Mucosa of descending colon (tissue), 3 donors: ENCODE data around the gene LEMD2. TPM values are rescaled to one million over a fixed set of nuclear protein-coding genes. Genes with fewer than 3 reads are reported as not detected.
"Not testable (repeated sequence)": the region's sequence is repeated elsewhere in the genome, so short reads cannot be mapped to it uniquely, and the experiment has no call there.

ENCODE experiments used
- ATAC-seq: fragments of 200-7000 bp; cut with Tn5 transposase; one replicate; pipeline ENCODE4 v1.9.1; 2020; ENCODE audit warnings: mild to moderate bottlenecking, moderate library complexity
- DNase-seq, 3 donors: peaks; one replicate each; pipeline ENCODE4 v3.0.0-alpha.2; 2020
- H3K36me3 ChIP-seq: fragments of 200-600 bp; one replicate; pipeline ENCODE4 v1.8.0; 2021; ENCODE audit warnings: low read depth, mild to moderate bottlenecking
- H3K4me1 ChIP-seq: fragments of 200-600 bp; one replicate; pipeline ENCODE4 v1.8.0; 2021; ENCODE audit warnings: low read depth, mild to moderate bottlenecking
- H3K4me3 ChIP-seq: fragments of 200-600 bp; one replicate; pipeline ENCODE4 v1.8.0; 2021; ENCODE audit warnings: mild to moderate bottlenecking
- H3K9me3 ChIP-seq: fragments of 200-600 bp; one replicate; pipeline ENCODE4 v1.8.0; 2021; ENCODE audit warnings: mild to moderate bottlenecking
- CTCF ChIP-seq: fragments of 200-600 bp; IDR thresholded peaks from one replicate; pipeline ENCODE4 v1.8.0; 2022; ENCODE audit warnings: antibody characterized with exemption, mild to moderate bottlenecking
- intact Hi-C, 2 donors: fragments of 100-400 bp; cut with DNase I in 1 of 2; cut with micrococcal nuclease in 1 of 2; formaldehyde crosslinking; loops; one replicate each; pipeline versions ENCODE4 v1.11.0 to v1.11.1; 2022; cut with DNase I, micrococcal nuclease
- total RNA-seq, 3 donors: library from RNA; stranded (reverse); fragmentation: NEBNext Ultra II Directional in 2 of 3; extraction: Animal tissue kit (Norgen Biotek cat#: 25700) in 2 of 3; gene quantifications; one replicate each; pipeline versions ENCODE4 v1.2.1 to v1.2.4, GENCODE V29; 2021 to 2023
- donor health status: DM: no; HTN: no; CAD: no; lungs with moderate emphysema.
- donor health status: DM: no; HTN: no; CAD: no.
- donor health status: DM: no; HTN: yes; CAD: no.

LEMD2 gene
- total RNA-seq, 3 donors from 2014 or later, result 57.2 to 73.6 (median 59.6) TPM

- DNase-seq (no peak), ATAC-seq (no peak)
- no peak for TF ChIP-seq CTCF
- Histone ChIP-seq H3K4me1 (peaks cover under 1% of the 10 kb centered on the region), H3K9me3 (no peaks in the 10 kb centered on the region), H3K36me3 (no peaks in the 10 kb centered on the region), H3K4me3 (no peak overlapping the region)
- intact Hi-C loops, result no loop called here
These were observed 44.7 kb upstream of the LEMD2 start for GRCh38 chr6:33833599-33833998.

DNA sequence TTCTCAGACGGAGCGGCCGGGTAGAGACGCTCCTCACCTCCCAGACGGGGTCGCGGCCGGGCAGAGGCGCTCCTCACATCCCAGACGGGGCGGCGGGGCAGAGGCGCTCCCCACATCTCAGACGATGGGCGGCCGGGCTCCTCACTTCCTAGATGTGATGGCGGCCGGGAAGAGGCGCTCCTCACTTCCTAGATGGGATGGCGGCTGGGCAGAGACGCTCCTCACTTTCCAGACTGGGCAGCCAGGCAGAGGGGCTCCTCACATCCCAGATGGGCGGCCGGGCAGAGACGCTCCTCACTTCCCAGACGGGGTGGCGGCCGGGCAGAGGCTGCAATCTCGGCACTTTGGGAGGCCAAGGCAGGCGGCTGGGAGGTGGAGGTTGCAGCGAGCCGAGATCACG, 43.9 kb upstream of the LEMD2 start:
- H3K36me3 ChIP-seq, ATAC-seq, DNase-seq, intact Hi-C loops, H3K9me3 ChIP-seq, H3K4me1 ChIP-seq, H3K4me3 ChIP-seq: not testable (repeated sequence)

DNA sequence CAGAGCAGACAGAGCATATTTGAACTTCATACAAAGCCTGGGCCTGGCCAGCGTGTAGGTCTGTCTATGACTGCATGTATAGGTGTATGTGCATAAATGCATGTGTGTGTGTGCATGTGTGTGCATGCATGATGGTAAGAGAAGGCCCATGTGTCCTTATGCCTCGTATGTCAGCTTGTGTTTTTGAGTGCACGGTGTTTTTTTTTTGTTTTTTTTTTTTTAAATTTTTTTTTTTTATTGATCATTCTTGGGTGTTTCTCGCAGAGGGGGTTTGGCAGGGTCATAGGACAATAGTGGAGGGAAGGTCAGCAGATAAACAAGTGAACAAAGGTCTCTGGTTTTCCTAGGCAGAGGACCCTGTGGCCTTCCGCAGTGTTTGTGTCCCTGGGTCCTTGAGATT, 42.8 kb upstream of the LEMD2 start:
- intact Hi-C loops, ATAC-seq, H3K36me3 ChIP-seq, H3K4me3 ChIP-seq, H3K9me3 ChIP-seq, DNase-seq: not testable (repeated sequence)
- peaks cover 14% of the 10 kb centered on the region for H3K4me1 ChIP-seq

DNA sequence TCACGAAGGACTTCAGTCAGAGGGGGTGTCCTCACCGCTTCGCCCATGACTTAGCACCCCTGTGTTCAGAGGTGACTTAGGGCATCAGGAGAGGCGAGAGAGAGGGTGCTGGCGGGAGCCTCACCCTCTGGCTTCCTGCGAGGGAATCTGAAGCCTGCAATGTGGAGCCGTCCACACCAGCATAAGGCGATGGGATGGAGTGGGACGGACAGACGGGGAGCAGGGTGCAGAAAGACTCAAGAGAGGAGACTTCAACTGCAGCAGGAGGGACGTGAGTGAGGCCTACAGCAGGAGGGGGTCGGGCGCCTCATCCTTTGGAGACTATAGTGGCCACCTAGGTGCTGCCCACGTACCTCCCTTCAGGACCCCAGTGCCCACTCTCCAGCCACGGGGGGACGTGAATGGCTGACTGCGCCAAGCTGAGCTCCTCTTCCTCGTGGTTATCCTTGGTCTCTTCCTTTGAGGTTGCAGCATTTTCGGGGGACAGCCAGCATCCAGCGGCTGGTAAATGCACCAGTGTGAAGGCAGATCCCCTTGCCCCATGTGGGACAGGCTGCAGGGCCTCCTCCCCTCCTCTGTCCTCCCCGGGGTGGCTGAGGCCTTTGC, 41.8 kb upstream of the LEMD2 start:
- H3K9me3 ChIP-seq, result no peaks in the 10 kb centered on the region
- H3K4me3 ChIP-seq, result no peak overlapping the region
- H3K36me3 ChIP-seq, result no peaks in the 10 kb centered on the region
- no peak for DNase-seq
- no peak for TF ChIP-seq CTCF
- intact Hi-C loops, result no loop called here
- ATAC-seq, result no peak
- peaks cover 14% of the 10 kb centered on the region for H3K4me1 ChIP-seq

DNA sequence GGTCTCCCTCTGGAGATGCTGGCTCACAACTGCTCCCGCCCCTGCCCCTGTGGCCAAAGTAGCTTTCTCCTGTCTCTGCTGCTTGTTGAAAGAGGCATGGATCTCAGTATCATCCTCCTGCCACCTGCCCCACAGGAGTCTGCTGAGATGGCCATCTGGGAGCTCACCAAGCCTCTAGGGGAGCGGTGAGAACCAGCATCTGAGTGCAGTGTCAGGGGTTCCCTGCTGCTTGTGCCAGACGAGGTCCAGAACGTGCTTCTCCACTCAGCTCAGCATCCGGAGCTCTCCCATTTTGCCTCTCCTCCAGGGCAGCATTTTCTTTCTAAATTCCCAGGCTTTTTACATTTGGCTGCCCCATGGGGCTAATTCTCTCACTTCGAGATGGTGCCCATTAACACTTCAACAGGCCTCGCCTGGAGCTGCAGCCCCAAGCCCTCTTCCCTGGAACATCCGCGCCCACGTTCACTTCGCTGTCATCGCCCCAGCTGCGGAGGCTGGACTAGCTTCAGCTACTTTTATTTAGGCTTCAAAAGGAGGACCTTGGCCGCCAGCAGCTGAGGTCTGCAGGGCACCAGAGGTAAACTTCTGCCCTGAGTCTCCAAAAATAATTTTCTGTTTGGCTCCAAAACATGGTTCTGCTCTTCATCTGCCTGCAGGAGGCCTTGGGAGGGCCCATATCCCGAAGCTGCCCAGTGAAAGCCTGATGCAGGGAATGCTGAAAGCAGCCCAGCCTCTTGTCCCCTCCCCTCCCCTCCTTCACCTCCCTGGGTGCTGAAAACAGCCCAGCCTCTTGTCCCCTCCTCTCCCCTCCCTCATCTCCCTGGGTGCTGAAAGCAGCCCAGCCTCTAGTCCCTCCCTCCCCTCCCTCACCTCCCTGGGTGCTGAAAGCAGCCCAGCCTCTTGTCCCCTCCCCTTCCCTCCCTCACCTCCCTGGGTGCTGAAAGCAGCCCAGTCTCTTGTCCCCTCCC, 40.1 kb upstream of the LEMD2 start:
- Histone ChIP-seq H3K4me1 (peaks cover 14% of the 10 kb centered on the region), H3K9me3 (no peaks in the 10 kb centered on the region), H3K36me3 (no peaks in the 10 kb centered on the region), H3K4me3 (no peak overlapping the region)
- no peak for TF ChIP-seq CTCF
- ATAC-seq (no peak), DNase-seq (peak in 1 of 3 donors; percentile 19)
- intact Hi-C loops, result no loop called here

DNA sequence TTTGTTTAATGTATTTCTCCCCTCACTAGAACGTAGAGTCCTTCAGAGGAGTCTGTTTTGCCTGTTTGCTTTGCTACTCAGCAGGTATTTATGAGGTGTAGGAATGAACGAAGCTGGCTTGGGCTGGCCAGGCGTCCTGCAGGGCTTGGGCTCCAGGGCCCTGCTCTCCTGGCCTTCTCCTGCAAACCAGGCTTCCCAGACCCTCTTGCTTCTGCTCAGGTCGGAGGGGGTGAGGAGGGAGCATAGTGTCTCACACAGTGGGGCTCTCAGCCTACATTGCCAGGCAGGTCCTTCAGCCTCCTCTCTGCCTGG, 39.5 kb upstream of the LEMD2 start:
- H3K4me1 ChIP-seq, result peaks cover 14% of the 10 kb centered on the region
- no peaks in the 10 kb centered on the region for H3K9me3 ChIP-seq
- no peak for TF ChIP-seq CTCF
- no peak overlapping the region for H3K4me3 ChIP-seq
- intact Hi-C loops, result no loop called here
- H3K36me3 ChIP-seq, result no peaks in the 10 kb centered on the region
- peak; percentile 5 for ATAC-seq
- DNase-seq, result no peak
